MM.1S (cell line): ENCODE results near the gene LRRC58.

ENCODE experiments used
- DNase-seq: peaks from one replicate; pipeline ENCODE4 v3.0.0-alpha.2; 2015
- H2AFZ ChIP-seq: fragments of 300-600 bp; sonication (generic); 2 replicates; pipeline ENCODE4 v1.6.0; 2016; ENCODE audit warnings: antibody characterized with exemption, low read length
- H3F3A ChIP-seq: fragments of 300-600 bp; sonication (generic); 2 replicates; pipeline ENCODE4 v1.6.1; 2016; ENCODE audit warnings: mild to moderate bottlenecking, antibody characterized with exemption, low read length, moderate library complexity, mixed read lengths; ENCODE audit not compliant: insufficient read depth
- H3K27ac ChIP-seq: fragments of 300-600 bp; sonication (generic); 2 replicates; pipeline ENCODE4 v1.5.1; 2016; ENCODE audit warnings: mild to moderate bottlenecking, low read length
- H3K27me3 ChIP-seq: fragments of 300-600 bp; sonication (generic); replicated peaks from 2 replicates; pipeline ENCODE4 v1.6.0; 2016; ENCODE audit warnings: low read length; ENCODE audit not compliant: insufficient read depth
- H3K36me3 ChIP-seq: fragments of 300-600 bp; sonication (generic); replicated peaks from 2 replicates; pipeline ENCODE4 v1.6.1; 2016; ENCODE audit warnings: mild to moderate bottlenecking, low read length, mixed read lengths; ENCODE audit not compliant: insufficient read depth
- H3K4me1 ChIP-seq: fragments of 300-600 bp; sonication (generic); 2 replicates; pipeline ENCODE4 v1.6.1; 2016; ENCODE audit warnings: low read length, mixed read lengths
- H3K4me2 ChIP-seq: fragments of 300-600 bp; sonication (generic); 2 replicates; pipeline ENCODE4 v1.6.0; 2016; ENCODE audit warnings: low read depth, low read length
- H3K4me3 ChIP-seq: fragments of 300-600 bp; sonication (generic); 2 replicates; pipeline ENCODE4 v1.5.1; 2016; ENCODE audit warnings: low read length, mixed read lengths
- H3K79me2 ChIP-seq: fragments of 300-600 bp; sonication (generic); 2 replicates; pipeline ENCODE4 v1.6.1; 2016; ENCODE audit warnings: mixed run types, low read length, mixed read lengths
- H3K9ac ChIP-seq: fragments of 300-600 bp; sonication (generic); 2 replicates; pipeline ENCODE4 v1.6.1; 2016; ENCODE audit warnings: low read length, mixed read lengths
- H3K9me2 ChIP-seq: fragments of 300-600 bp; sonication (generic); replicated peaks from 2 replicates; pipeline ENCODE4 v1.6.1; 2016; ENCODE audit warnings: mild to moderate bottlenecking, low read length, mixed read lengths; ENCODE audit not compliant: insufficient read depth
- H3K9me3 ChIP-seq: fragments of 300-600 bp; sonication (generic); replicated peaks from 2 replicates; pipeline ENCODE4 v1.6.1; 2016; ENCODE audit warnings: mild to moderate bottlenecking, low read length, mixed read lengths; ENCODE audit not compliant: insufficient read depth
- H4K20me1 ChIP-seq: fragments of 300-600 bp; sonication (generic); 2 replicates; pipeline ENCODE4 v1.6.1; 2016; ENCODE audit warnings: mild to moderate bottlenecking, low read length, moderate library complexity, mixed read lengths; ENCODE audit not compliant: insufficient read depth
- EZH2 ChIP-seq: fragments of 300-600 bp; sonication (generic); optimal IDR thresholded peaks from 2 replicates; pipeline ENCODE3; 2017; ENCODE audit warnings: low read depth, mild to moderate bottlenecking, antibody characterized with exemption, low read length, mixed read lengths
- EZH2phosphoT487 ChIP-seq: fragments of 300-600 bp; sonication (generic); IDR thresholded peaks from 2 replicates; pipeline ENCODE4 v1.6.1; 2018; ENCODE audit warnings: antibody characterized with exemption, low read length
- TF ChIP-seq, protein P1 (sequence below): fragments of 300-600 bp; sonication (generic); IDR thresholded peaks from 2 replicates; pipeline ENCODE4 v1.5.1; 2016; ENCODE audit warnings: antibody characterized with exemption, low read length, mixed read lengths

LRRC58 gene

DNA sequence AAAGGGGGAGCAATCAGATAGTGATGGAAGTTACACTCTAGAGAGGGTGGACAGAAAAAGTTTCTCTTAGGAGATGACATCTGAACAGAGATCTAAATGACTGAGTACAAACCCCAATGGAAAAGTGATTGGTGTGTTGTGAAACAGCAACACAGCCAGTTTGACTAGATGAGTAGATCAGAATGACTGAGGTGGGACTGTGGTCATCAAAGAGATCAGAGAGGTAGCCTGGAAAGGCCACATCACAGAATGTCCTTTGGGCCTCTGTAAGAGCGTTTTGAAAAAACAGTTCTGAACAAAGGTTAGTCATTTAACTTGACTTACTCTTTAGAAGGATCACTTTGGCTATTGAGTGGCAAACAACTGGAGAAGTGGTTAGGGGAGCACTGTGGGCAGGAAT lies 10.6 kb downstream of the LRRC58 start:
- H3F3A ChIP-seq = 0 out of 2 replicates have a peak, but pooled peaks cover 3% of the 10 kb centered on the region
- no peak overlapping the region for H3K27ac ChIP-seq
- peaks cover 21% of the 10 kb centered on the region; the same call in 1 of the 2 replicates for H3K36me3 ChIP-seq
- DNase-seq = no peak
- H3K79me2 ChIP-seq = peaks cover 95% of the 10 kb centered on the region
- H3K4me3 ChIP-seq = no peak overlapping the region
- H3K27me3 ChIP-seq = no peaks in the 10 kb centered on the region
- H2AFZ ChIP-seq = no peak overlapping the region
- H3K9me3 ChIP-seq = no peaks in the 10 kb centered on the region
- H3K4me1 ChIP-seq = no peaks in the 10 kb centered on the region
- no peaks in the 10 kb centered on the region for H3K9me2 ChIP-seq
- no peak overlapping the region for H3K9ac ChIP-seq
- no peak overlapping the region for H3K4me2 ChIP-seq
- peaks cover 22% of the 10 kb centered on the region for H4K20me1 ChIP-seq
- TF ChIP-seq EZH2phosphoT487 (no peak), EZH2 (no peak)
- TF ChIP-seq, protein P1, sequence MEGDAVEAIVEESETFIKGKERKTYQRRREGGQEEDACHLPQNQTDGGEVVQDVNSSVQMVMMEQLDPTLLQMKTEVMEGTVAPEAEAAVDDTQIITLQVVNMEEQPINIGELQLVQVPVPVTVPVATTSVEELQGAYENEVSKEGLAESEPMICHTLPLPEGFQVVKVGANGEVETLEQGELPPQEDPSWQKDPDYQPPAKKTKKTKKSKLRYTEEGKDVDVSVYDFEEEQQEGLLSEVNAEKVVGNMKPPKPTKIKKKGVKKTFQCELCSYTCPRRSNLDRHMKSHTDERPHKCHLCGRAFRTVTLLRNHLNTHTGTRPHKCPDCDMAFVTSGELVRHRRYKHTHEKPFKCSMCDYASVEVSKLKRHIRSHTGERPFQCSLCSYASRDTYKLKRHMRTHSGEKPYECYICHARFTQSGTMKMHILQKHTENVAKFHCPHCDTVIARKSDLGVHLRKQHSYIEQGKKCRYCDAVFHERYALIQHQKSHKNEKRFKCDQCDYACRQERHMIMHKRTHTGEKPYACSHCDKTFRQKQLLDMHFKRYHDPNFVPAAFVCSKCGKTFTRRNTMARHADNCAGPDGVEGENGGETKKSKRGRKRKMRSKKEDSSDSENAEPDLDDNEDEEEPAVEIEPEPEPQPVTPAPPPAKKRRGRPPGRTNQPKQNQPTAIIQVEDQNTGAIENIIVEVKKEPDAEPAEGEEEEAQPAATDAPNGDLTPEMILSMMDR = no peak

DNA sequence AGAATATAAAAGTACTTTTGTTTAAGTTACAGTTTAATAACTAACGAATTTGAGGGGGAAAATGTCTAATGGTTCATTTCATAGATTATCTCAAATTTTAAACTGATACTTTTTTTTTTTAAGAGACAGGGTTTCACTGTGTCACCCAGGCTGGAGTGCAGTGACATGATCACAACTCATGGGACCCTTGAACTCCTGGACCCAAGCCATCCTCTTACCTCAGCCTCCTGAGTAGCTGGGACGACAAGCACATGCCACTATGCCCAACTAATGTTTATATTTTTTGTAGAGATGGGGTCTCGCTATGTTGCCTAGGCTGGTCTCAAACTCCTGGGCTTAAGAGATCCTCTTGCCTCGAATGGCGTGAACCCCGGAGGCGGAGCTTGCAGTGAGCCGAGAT lies 16.5 kb downstream of the LRRC58 start:
- Histone ChIP-seq H3K4me2 (no peak overlapping the region), H3K9me3 (no peaks in the 10 kb centered on the region), H3K9me2 (no peaks in the 10 kb centered on the region), H3K79me2 (peaks cover 43% of the 10 kb centered on the region), H3K27ac (no peak overlapping the region), H4K20me1 (peaks cover 13% of the 10 kb centered on the region), H3K36me3 (peaks cover 30% of the 10 kb centered on the region; the same call in 1 of the 2 replicates), H2AFZ (no peak overlapping the region), H3K9ac (no peak overlapping the region), H3K27me3 (no peaks in the 10 kb centered on the region), H3F3A (0 out of 2 replicates have a peak, but pooled peaks cover 3% of the 10 kb centered on the region), H3K4me1 (no peaks in the 10 kb centered on the region), H3K4me3 (no peak overlapping the region)
- TF ChIP-seq, protein P1 = no peak
- no peak for TF ChIP-seq EZH2
- TF ChIP-seq EZH2phosphoT487 = no peak
- no peak for DNase-seq

DNA sequence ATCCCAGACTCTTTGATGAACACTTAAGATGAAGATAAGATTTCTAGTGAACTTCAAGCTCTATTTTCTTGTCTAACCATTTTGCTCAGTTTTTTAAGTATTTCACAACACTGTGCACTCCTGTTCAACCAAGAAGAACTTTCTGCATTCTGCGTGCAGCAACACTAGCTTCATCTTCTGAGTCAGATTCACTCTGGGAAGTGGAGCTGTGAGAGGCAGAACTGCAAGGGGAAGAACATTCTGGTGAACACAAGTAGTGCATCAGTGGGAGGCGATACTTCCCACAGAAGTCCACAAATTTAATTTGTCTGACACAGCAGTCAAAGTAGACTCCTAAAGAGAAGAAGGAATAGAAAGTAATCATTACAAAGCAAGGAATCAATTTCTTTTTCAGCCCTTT lies 18.1 kb downstream of the LRRC58 start:
- DNase-seq = no peak
- H3K9ac ChIP-seq = no peak overlapping the region
- no peak overlapping the region for H3K4me2 ChIP-seq
- no peaks in the 10 kb centered on the region for H3K9me3 ChIP-seq
- H4K20me1 ChIP-seq = peaks cover 8% of the 10 kb centered on the region
- H3K27me3 ChIP-seq = no peaks in the 10 kb centered on the region
- H3K79me2 ChIP-seq = peaks cover 32% of the 10 kb centered on the region
- no peaks in the 10 kb centered on the region for H3K4me1 ChIP-seq
- no peaks in the 10 kb centered on the region for H3K9me2 ChIP-seq
- TF ChIP-seq, protein P1 = no peak
- no peak for TF ChIP-seq EZH2
- H3K4me3 ChIP-seq = no peak overlapping the region
- peaks cover 30% of the 10 kb centered on the region; the same call in 1 of the 2 replicates for H3K36me3 ChIP-seq
- no peak overlapping the region for H2AFZ ChIP-seq
- H3K27ac ChIP-seq = no peak overlapping the region
- no peaks in the 10 kb centered on the region for H3F3A ChIP-seq
